GM12875 (cell line): ENCODE results near the gene RAPH1.

Experiments
- H3K4me3 ChIP-seq: one replicate; pipeline ENCODE4 v1.5.1; 2011; ENCODE audit warnings: low read depth, low read length, control low read depth
- TF ChIP-seq, protein P1 (sequence below): IDR thresholded peaks from 2 replicates; pipeline ENCODE4 v1.5.1; 2011; ENCODE audit warnings: low read depth, mild to moderate bottlenecking, control low read depth, inconsistent platforms, low read length, moderate library complexity, borderline replicate concordance; ENCODE audit not compliant: insufficient read depth

The RAPH1 gene

DNA sequence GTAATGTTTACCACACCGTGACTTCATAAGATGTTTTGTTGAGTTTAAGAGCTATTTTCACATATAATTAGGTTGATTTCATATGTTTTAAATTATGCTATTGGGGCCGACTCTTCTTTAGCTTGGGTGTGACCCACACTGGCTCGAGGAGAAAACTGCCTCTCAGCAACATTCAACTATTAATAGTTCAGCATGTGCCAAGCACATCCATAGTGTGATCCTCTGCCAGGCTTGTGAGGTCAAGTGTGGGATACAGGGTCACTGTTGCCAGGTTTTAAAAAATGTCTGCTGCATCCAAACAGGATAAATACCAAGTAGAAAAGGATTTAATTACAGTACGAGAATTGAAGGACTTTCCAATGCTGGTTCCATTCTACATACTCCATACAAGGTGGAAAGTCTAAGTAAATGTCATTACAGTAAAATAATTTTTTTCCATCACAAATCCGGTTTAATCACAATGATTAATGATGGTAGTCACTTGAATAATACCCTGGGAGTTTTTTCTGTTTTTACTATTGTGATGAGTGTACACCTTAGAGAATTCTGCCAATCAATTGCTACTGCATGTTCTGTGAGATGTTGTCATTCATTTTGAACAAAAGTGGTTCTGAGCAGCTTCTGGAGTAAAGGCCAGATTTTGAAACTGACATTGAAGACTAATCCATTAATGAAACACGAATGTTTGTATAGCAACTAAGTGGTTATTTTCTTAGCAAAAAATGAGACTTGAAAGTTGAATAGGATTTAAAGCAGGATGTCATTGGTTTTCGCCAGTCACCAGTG lies 122.4 kb downstream of the RAPH1 start:
- H3K4me3 ChIP-seq: no peak overlapping the region
- TF ChIP-seq, protein P1, sequence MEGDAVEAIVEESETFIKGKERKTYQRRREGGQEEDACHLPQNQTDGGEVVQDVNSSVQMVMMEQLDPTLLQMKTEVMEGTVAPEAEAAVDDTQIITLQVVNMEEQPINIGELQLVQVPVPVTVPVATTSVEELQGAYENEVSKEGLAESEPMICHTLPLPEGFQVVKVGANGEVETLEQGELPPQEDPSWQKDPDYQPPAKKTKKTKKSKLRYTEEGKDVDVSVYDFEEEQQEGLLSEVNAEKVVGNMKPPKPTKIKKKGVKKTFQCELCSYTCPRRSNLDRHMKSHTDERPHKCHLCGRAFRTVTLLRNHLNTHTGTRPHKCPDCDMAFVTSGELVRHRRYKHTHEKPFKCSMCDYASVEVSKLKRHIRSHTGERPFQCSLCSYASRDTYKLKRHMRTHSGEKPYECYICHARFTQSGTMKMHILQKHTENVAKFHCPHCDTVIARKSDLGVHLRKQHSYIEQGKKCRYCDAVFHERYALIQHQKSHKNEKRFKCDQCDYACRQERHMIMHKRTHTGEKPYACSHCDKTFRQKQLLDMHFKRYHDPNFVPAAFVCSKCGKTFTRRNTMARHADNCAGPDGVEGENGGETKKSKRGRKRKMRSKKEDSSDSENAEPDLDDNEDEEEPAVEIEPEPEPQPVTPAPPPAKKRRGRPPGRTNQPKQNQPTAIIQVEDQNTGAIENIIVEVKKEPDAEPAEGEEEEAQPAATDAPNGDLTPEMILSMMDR: no peak

DNA sequence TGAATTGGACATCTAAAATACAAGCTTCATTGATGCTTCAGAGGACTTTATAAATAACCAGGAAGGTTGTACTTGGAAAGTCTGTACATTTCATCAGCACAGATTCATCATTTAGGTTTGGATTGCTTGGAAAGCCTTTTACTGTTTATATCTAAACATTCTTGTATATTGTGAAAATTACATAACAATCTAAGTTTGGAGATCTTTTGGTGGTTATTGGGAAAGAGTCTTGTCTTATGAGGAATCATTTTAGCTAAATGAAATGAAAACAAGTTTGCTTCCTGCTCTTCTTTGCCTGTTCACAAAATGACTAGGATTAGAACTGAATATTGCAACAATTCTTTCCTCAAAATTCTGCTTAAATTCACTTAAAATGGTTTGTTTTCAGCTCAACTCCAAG lies 127.6 kb downstream of the RAPH1 start:
- TF ChIP-seq, protein P1: no peak
- H3K4me3 ChIP-seq: no peak overlapping the region

DNA sequence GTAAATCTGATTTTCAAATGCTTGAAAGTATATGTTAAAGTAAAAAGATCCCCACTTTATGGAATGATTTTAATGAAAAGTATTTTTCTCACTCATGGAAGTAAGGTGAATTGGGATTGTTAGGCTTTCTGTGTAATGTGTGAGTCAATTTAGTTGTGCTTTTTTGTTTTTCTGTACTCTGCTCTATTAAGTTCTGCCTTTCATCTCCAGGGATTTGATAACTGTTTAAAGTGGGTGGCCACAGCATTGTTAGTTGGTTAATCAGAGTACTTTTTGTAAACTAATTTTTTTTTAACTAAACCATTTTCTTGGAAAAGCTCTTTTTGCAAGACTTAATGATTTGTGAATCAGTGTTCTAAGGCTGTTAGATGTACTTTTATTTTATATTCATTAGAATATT lies 130.1 kb downstream of the RAPH1 start:
- no peak overlapping the region for H3K4me3 ChIP-seq
- TF ChIP-seq, protein P1: no peak

DNA sequence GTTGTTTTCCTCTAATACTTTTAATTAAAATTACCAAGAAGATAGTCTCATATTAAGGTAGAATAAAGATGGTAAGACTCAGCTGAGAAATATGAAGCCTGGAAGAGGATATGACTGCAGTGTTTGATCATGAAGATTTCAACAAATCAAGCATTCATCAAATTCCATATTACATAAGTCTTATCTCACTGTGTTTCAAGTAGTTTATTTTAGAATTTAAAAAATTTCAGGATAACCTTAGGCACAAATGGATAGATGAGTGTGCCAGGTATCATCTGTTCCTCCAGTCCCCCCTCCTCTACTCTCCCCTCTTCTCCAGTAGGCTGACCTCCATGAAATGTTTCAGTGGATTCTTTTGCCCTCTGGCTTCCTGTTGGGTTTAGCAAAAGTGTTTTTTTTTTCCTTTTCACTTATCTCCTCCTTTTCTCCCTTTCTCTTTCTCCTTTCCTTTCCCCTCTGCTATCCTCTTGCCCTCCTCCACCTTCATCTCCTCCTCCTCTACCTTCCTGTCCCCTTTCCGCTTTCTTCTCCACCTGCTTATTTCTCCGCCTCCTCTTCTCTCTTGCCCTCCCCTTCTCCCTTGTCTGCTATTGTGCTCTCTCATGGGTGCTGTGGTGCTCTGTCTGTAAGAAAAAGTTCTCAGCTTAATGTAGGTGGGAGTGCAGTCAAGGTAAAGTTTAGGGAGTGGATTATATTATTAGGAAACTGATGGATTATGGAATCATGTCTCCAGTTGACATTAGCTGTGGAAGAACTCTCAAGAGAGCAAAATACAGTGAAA lies 134.1 kb downstream of the RAPH1 start:
- TF ChIP-seq, protein P1: no peak
- no peak overlapping the region for H3K4me3 ChIP-seq

DNA sequence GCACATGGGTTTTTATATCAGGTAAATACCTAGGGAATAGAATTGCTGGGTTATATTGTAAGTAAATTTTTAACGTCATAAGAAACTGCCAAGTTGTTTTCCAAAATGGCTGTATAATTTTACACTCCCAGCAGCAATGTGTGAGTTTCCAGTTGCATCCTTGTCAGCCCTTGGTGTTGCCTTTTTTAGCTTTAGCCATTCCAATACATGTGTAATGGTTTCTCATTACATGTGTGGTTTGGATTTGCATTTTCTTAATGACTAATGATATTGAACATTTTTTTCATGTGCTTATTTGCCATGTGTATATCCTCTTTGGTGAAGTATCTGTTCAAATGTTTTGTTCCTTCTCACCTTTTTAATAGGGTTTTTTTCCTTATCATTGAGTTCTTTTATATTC lies 136.1 kb downstream of the RAPH1 start:
- TF ChIP-seq, protein P1: no peak
- no peak overlapping the region for H3K4me3 ChIP-seq

DNA sequence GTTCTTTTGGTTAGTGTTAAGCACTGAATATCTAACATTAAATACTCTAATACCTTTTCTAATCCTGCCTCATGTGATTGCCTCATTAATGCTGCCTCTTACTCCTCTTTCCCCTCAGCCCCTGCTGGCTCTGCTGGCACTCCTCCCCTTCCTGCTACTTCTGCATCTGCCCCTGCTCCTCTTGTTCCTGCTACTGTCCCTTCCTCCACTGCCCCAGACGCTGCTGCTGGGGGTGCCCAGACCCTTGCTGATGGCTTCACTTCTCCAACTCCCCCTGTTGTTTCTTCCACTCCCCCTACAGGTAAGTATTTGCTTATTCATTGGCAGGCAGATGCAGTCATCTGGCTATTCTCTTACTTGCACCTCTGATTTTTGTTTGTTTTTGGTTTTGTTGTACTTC lies 138.4 kb downstream of the RAPH1 start:
- TF ChIP-seq, protein P1: peak; percentile 19; the same call in 1 of the 2 replicates
- H3K4me3 ChIP-seq: no peak overlapping the region
